Sigmoid colon (tissue), 7 donors: ENCODE results near the gene GREB1. TPM values are rescaled to one million over a fixed set of nuclear protein-coding genes. Genes with fewer than 3 reads are reported as not detected.

Experiments used
- DNase-seq: peaks from one replicate; pipeline ENCODE4 v3.0.0-alpha.2; 2019
- H3K27ac ChIP-seq, 4 donors: fragments of 200-600 bp; sonication (generic); one replicate each; pipeline ENCODE4 v1.5.1; 2016 to 2019; ENCODE audit warnings: mild to moderate bottlenecking in 1 of 4
- H3K27me3 ChIP-seq, 3 donors: fragments of 200-600 bp; sonication (generic); one replicate each; pipeline ENCODE4 v1.5.1; 2019; ENCODE audit warnings: mild to moderate bottlenecking in 1 of 3
- H3K36me3 ChIP-seq, 4 donors: fragments of 200-600 bp; sonication (generic); one replicate each; pipeline ENCODE4 v1.5.1; 2016 to 2019
- H3K4me1 ChIP-seq, 4 donors: fragments of 200-600 bp; sonication (generic); one replicate each; pipeline ENCODE4 v1.5.1; 2017 to 2019
- H3K4me3 ChIP-seq, 4 donors: fragments of 200-600 bp; sonication (generic); one replicate each; pipeline ENCODE4 v1.5.1; 2017 to 2019; ENCODE audit warnings: mild to moderate bottlenecking in 2 of 4, moderate library complexity in 1 of 4
- H3K9me3 ChIP-seq, 4 donors: fragments of 200-600 bp in 3 of 4; sonication (generic) in 3 of 4; one replicate each; pipeline versions ENCODE4 v1.5.1 to v1.6.1; 2013 to 2019
- EP300 ChIP-seq, 4 donors: sonication (generic); formaldehyde crosslinking; IDR thresholded peaks; one replicate each; pipeline ENCODE4 v1.6.1; 2017; ENCODE audit warnings: antibody characterized with exemption in 4 of 4
- POLR2A ChIP-seq, 2 donors: fragments of 450-650 bp; IDR thresholded peaks; one replicate each; pipeline ENCODE4 v1.6.1; 2016; ENCODE audit warnings: antibody characterized with exemption in 2 of 2, mild to moderate bottlenecking in 2 of 2, moderate library complexity in 2 of 2
- POLR2AphosphoS5 ChIP-seq, 4 donors: sonication (generic); formaldehyde crosslinking; IDR thresholded peaks; one replicate each; pipeline ENCODE4 v1.6.1; 2017; ENCODE audit warnings: antibody characterized with exemption in 4 of 4
- WGBS, 2 donors: extraction: QIAGEN DNeasy Blood & Tissue Kit; methylation state at CpG; one replicate each; pipeline ENCODE4 v1.1.7; 2013; 5-methylcytosine and 5-hydroxymethylcytosine counted together
- intact Hi-C: fragments of 100-400 bp; cut with DNase I; formaldehyde crosslinking; loops from one replicate; pipeline ENCODE4 v1.15.1; 2023
- polyA plus RNA-seq, 3 donors: library from polyadenylated mRNA; stranded (reverse); fragments of 200-250 nt; gene quantifications; one replicate each; pipeline ENCODE4 v1.2.3, GENCODE V29; 2013
- total RNA-seq, 4 donors: library from RNA; depleted of rRNA; stranded (reverse); fragments of >200 nt; gene quantifications; one replicate each; pipeline ENCODE4 v1.1.0, GENCODE V29; 2016
- TF ChIP-seq, protein P1 (sequence below), 4 experiments: fragments of 450-650 bp in 3 of 4; fragments of 200-600 bp in 1 of 4; IDR thresholded peaks; one replicate each; pipeline ENCODE4 v1.5.1; 2016 to 2019; ENCODE audit warnings: antibody characterized with exemption in 4 of 4, mild to moderate bottlenecking in 3 of 4, moderate library complexity in 2 of 4
- donor health status: healthy with polysubstance abuse.
- donor health status: Bipolar disorder and iron deficiency.
- donor health status: healthy.

Gene GREB1
- total and polyA plus RNA-seq, 7 donors: 0.28 to 2.5 (median 1.1) TPM; not detected in 1

DNA sequence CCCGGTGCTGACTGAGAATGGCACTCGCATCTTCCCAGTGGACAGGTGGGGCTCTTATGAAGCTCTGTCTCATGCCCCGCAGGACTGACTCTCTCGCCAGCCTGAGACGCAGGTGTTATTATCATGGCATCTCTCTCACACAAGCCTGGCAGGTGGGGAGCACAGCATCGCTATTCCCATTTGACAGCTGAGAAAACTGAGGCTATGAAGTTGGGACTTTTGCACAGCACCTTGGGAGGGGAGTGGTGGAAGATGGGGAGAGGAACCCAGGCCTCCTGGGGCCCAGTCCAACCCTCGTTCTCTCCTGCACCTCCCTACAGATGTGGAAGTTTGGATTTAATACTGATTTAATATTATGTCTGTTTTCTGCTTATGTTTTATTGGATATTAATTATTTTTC, 145.2 kb downstream of the GREB1 start:
- no peak overlapping the region for H3K27ac ChIP-seq
- no peak for TF ChIP-seq POLR2AphosphoS5 (IDR thresholded peaks at IDR 0.05)
- TF ChIP-seq EP300 (IDR thresholded peaks at IDR 0.05): no peak
- no peak for TF ChIP-seq POLR2A (IDR thresholded peaks at IDR 0.05)
- TF ChIP-seq, protein P1, sequence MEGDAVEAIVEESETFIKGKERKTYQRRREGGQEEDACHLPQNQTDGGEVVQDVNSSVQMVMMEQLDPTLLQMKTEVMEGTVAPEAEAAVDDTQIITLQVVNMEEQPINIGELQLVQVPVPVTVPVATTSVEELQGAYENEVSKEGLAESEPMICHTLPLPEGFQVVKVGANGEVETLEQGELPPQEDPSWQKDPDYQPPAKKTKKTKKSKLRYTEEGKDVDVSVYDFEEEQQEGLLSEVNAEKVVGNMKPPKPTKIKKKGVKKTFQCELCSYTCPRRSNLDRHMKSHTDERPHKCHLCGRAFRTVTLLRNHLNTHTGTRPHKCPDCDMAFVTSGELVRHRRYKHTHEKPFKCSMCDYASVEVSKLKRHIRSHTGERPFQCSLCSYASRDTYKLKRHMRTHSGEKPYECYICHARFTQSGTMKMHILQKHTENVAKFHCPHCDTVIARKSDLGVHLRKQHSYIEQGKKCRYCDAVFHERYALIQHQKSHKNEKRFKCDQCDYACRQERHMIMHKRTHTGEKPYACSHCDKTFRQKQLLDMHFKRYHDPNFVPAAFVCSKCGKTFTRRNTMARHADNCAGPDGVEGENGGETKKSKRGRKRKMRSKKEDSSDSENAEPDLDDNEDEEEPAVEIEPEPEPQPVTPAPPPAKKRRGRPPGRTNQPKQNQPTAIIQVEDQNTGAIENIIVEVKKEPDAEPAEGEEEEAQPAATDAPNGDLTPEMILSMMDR (IDR thresholded peaks at IDR 0.05): no peak

DNA sequence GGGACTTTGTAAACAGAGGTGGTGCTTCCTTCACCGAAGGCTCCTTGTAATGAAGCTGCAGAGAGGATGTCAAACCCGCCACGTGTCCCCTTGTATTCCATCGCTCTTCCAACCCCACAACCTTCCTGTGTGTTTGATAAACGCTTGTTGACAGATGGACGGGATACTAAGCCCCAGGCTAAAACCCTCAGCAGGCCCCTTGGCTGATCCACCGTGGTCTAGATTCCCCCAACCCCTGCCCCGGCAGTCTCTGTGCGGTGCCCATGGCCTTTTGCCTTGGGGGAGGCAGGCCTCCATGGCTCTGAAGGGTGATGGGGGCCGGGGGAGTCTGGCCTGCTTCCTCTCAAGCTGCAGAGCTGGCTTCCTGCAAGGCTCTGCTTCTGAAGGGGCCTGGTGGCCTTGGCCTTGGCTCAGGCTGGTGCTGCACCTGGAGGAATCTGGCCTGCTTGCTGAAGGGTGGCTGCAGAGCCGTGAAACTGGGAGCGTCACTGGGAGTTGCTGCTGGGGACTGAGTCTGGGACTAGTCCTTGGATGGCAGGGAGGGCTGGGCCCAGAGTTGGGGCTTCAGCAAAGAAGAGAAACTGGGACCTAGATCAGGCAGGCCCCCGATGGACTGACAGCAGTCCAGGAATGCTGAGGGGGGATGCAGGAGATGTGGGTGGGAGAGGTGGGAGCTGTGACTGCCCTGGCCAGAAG, 145.8 kb downstream of the GREB1 start:
- Histone ChIP-seq H3K9me3 (no peaks in the 10 kb centered on the region), H3K27me3 (peaks cover 0 to 37% (median 8%) of the 10 kb centered on the region in 3 donors), H3K27ac (no peak overlapping the region), H3K4me1 (no peaks in the 10 kb centered on the region), H3K4me3 (no peak overlapping the region), H3K36me3 (no peaks in the 10 kb centered on the region)
- TF ChIP-seq, protein P1 (IDR thresholded peaks at IDR 0.05): no peak
- TF ChIP-seq EP300 (IDR thresholded peaks at IDR 0.05) (no peak), POLR2A (IDR thresholded peaks at IDR 0.05) (no peak), POLR2AphosphoS5 (IDR thresholded peaks at IDR 0.05) (no peak)
- intact Hi-C loops: loop anchor here (5.0 kb wide), 1 partner anchor 202 kb away; no protein-coding TSS in a partner anchor
- peak; percentile 56 for DNase-seq
- WGBS, 2 donors: 84% methylated on average over 13 of the region's 13 CpGs

More for the DNA sequence above, 145.2 kb downstream of the GREB1 start:
- Histone ChIP-seq H3K9me3 (no peaks in the 10 kb centered on the region), H3K27me3 (peaks cover 0 to 37% (median 8%) of the 10 kb centered on the region in 3 donors), H3K4me1 (no peaks in the 10 kb centered on the region), H3K4me3 (no peak overlapping the region), H3K36me3 (no peaks in the 10 kb centered on the region)
- 79% methylated on average over 7 of the region's 7 CpGs for WGBS, 2 donors
- intact Hi-C loops: no loop called here
- DNase-seq: peak; percentile 27

DNA sequence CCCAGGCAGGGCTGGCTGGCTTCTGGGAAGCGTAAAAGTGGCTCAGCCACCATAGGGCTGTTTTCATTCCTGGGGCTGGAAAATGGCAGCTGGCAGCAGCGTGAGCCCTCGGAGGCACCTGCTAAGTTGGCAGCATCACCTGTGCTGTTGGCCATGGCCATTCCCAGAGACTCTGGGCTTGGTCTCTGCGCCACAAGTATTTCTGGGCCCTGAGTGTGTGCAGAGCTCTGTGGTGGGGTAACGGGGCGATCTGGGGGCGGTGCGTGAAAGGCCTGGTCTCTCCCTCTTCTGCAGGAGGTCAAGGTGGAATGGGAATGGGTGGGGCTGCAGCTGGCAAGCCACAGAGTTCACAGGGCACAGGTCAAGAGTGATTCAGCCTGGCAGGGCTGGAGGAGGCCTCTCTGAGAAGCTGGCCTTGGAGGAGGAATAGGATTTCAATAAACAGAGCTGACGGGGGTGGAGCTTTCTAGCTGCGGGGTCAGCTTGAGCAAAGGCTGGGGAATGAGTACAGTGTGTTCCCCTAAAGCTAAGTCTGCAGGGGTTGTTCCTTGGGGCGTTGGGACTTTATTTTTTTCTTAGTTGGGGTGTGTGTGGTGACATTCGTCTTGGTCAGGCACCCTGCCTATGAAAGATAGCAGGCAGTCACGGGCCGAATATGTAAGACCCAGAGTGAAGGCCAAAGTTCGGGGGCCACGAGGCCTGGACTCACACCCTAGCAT, 146.5 kb downstream of the GREB1 start:
- TF ChIP-seq POLR2AphosphoS5 (IDR thresholded peaks at IDR 0.05): no peak
- no peak for TF ChIP-seq EP300 (IDR thresholded peaks at IDR 0.05)
- TF ChIP-seq, protein P1 (IDR thresholded peaks at IDR 0.05): no peak
- no peak for TF ChIP-seq POLR2A (IDR thresholded peaks at IDR 0.05)
- DNase-seq: peak; percentile 55
- no peak overlapping the region for H3K27ac ChIP-seq
- no peak overlapping the region for H3K4me3 ChIP-seq
- H3K4me1 ChIP-seq: no peaks in the 10 kb centered on the region
- 66 to 85% methylated on average over 16 of the region's 16 CpGs for WGBS, 2 donors
- no peaks in the 10 kb centered on the region for H3K36me3 ChIP-seq
- intact Hi-C loops: loop anchor here (5.0 kb wide), 1 partner anchor 203 kb away; no protein-coding TSS in a partner anchor
- no peaks in the 10 kb centered on the region for H3K9me3 ChIP-seq
- H3K27me3 ChIP-seq: peaks cover 0 to 35% (median 8%) of the 10 kb centered on the region in 3 donors

DNA sequence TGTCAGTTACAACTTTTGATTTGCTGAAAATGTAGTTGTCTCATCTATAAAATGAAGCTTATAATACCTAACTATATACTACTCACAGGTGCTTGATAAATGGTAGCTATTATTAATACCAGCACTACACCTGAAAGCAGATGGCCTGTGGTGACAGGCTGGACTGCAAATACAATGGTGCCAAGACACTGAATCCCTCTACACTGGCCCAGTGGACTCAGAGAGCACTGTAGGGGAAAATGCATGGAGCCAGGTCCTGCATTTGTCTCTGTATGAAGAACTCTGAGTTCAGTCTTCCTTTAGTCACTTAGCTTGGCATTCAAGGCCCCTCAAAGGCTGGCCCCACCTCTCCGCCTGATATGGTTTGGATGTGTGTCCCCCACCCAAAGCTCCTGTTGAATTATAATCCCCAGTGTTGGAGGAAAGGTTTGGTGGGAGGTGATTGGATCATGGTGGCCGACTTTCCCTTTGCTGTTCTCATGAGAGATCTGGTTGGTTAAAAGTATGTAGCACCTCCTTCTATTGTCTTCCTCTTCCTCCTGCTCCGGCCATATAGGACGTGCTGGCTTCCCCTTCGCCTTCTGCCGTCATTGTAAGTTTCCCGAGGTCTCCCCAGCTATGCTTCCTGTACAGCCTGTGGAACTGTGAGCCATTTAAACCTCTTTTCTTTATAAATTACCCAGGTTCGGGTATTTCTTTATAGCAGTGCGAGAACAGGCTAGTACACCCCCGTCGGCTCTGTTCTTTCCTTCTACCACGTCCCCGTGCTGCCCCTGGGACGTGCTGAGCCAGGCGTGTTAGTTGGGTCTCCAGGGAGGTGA, 147.3 kb downstream of the GREB1 start:
- peak; percentile 15 for DNase-seq
- H3K9me3 ChIP-seq: no peaks in the 10 kb centered on the region
- H3K27me3 ChIP-seq: peaks cover 0 to 29% (median 8%) of the 10 kb centered on the region in 3 donors
- H3K4me3 ChIP-seq: no peak overlapping the region
- intact Hi-C loops: loop anchor here (5.0 kb wide), 1 partner anchor 204 kb away; no protein-coding TSS in a partner anchor
- H3K4me1 ChIP-seq: no peaks in the 10 kb centered on the region
- no peak overlapping the region for H3K27ac ChIP-seq
- WGBS, 2 donors: 88 to 90% methylated on average over 15 of the region's 15 CpGs
- TF ChIP-seq, protein P1 (IDR thresholded peaks at IDR 0.05): no peak
- TF ChIP-seq POLR2AphosphoS5 (IDR thresholded peaks at IDR 0.05) (no peak), EP300 (IDR thresholded peaks at IDR 0.05) (no peak), POLR2A (IDR thresholded peaks at IDR 0.05) (no peak)
- no peaks in the 10 kb centered on the region for H3K36me3 ChIP-seq
